ENCODE results near the gene TEKT5.
"Not testable (repeated sequence)": the region's sequence is repeated elsewhere in the genome, so short reads cannot be mapped to it uniquely, and the experiment has no call there.

TEKT5 gene

GRCh38 chr16:10657925-10658324, 36.8 kb downstream of the TEKT5 start:
- no peak for DNase-seq

GRCh38 chr16:10656618-10657017, 38.1 kb downstream of the TEKT5 start:
- no peak for DNase-seq

- DNase-seq, result no peak
These were observed 39.2 kb downstream of the TEKT5 start for GRCh38 chr16:10655415-10655977.

- DNase-seq, result no peak
These were observed 39.9 kb downstream of the TEKT5 start for GRCh38 chr16:10654592-10655414.

GRCh38 chr16:10652730-10653590, 41.8 kb downstream of the TEKT5 start:
- DNase-seq, result no peak

- DNase-seq, result not testable (repeated sequence)
These were observed 45.6 kb downstream of the TEKT5 start for GRCh38 chr16:10649098-10649497.

- no peak for DNase-seq
These were observed 46.9 kb downstream of the TEKT5 start for GRCh38 chr16:10647721-10648296.

- DNase-seq, result no peak
These were observed 47.4 kb downstream of the TEKT5 start for GRCh38 chr16:10647264-10647720.

GRCh38 chr16:10646581-10647263, 48.0 kb downstream of the TEKT5 start:
- no peak for DNase-seq

GRCh38 chr16:10646228-10646580, 48.5 kb downstream of the TEKT5 start:
- no peak for DNase-seq

GRCh38 chr16:10644092-10644491, 50.6 kb downstream of the TEKT5 start:
- DNase-seq, result no peak

GRCh38 chr16:10642964-10643363, 51.8 kb downstream of the TEKT5 start:
- DNase-seq, result no peak

- no peak for DNase-seq
These were observed 52.5 kb downstream of the TEKT5 start for GRCh38 chr16:10641953-10642949.

GRCh38 chr16:10641555-10641952, 53.2 kb downstream of the TEKT5 start:
- DNase-seq, result no peak

GRCh38 chr16:10640934-10641333, 53.8 kb downstream of the TEKT5 start:
- no peak for DNase-seq

- no peak for DNase-seq
These were observed 56.6 kb downstream of the TEKT5 start for GRCh38 chr16:10638101-10638500.

GRCh38 chr16:10637337-10638037, 57.2 kb downstream of the TEKT5 start:
- no peak for DNase-seq

GRCh38 chr16:10635365-10636021, 59.2 kb downstream of the TEKT5 start:
- DNase-seq, result no peak

GRCh38 chr16:10633429-10633828, 61.3 kb downstream of the TEKT5 start:
- DNase-seq, result not testable (repeated sequence)

GRCh38 chr16:10631886-10632285, 62.8 kb downstream of the TEKT5 start:
- no peak for DNase-seq
